ENCODE results near the gene AK9. TPM values are rescaled to one million over a fixed set of nuclear protein-coding genes. Genes with fewer than 3 reads are reported as not detected.

AK9 gene
- total and polyA plus RNA-seq, 4 donors, result 1.1 to 5.3 (median 3.8) TPM

- TF ChIP-seq ZBTB33 (IDR thresholded peaks at IDR 0.05) (no peak), YY1 (IDR thresholded peaks at IDR 0.05) (no peak), JUND (IDR thresholded peaks at IDR 0.05) (no peak), EGR1 (IDR thresholded peaks at IDR 0.05; ENCODE audit: low read depth in 2 of 2) (no peak)
Observed at GRCh38 chr6:109722011-109722410, 31.0 kb upstream of the AK9 start (continued).

- Histone ChIP-seq H3K27ac (ENCODE audit: low read depth in 1 of 2, low read length in 2 of 2) (no peak overlapping the region), H3K4me3 (ENCODE audit: low read depth in 1 of 3, low read length in 3 of 3) (no peak overlapping the region), H3K4me1 (ENCODE audit: control insufficient read depth in 4 of 4, insufficient read depth in 4 of 4, low read length in 3 of 4) (no peaks in the 10 kb centered on the region), H3K36me3 (ENCODE audit: control insufficient read depth in 4 of 4, insufficient read depth in 3 of 4, low read depth in 1 of 4, low read length in 3 of 4) (peaks cover 0 to 4% (median 3%) of the 10 kb centered on the region in 4 donors), H3K9ac (ENCODE audit: low read depth in 1 of 2, low read length in 2 of 2) (no peak overlapping the region), H3K27me3 (ENCODE audit: control insufficient read depth in 4 of 4, insufficient read depth in 4 of 4, low read length in 3 of 4) (no peaks in the 10 kb centered on the region), H3K9me3 (ENCODE audit: control insufficient read depth in 4 of 4, low read length in 3 of 4) (no peaks in the 10 kb centered on the region)
- WGBS, result 90% methylated on average over 3 of the region's 3 CpGs
- DNase-seq (ENCODE audit: low spot score), result no peak
- no peak for TF ChIP-seq REST (IDR thresholded peaks at IDR 0.05)
- TF ChIP-seq HNF4G (IDR thresholded peaks at IDR 0.05), result no peak
- TF ChIP-seq EGR1 (IDR thresholded peaks at IDR 0.05; ENCODE audit: low read depth in 2 of 2), result no peak
- no peak for TF ChIP-seq HNF4A (conservative IDR thresholded peaks at IDR 0.05)
- TF ChIP-seq RAD21 (IDR thresholded peaks at IDR 0.05), result no peak
- no peak for TF ChIP-seq FOXA1 (IDR thresholded peaks at IDR 0.05)
- TF ChIP-seq YY1 (IDR thresholded peaks at IDR 0.05), result no peak
- TF ChIP-seq TAF1 (conservative IDR thresholded peaks at IDR 0.05), result no peak
Observed at GRCh38 chr6:109720311-109720710, 29.3 kb upstream of the AK9 start.

GRCh38 chr6:109718991-109719390 lies 28.0 kb upstream of the AK9 start:
- H3K36me3 ChIP-seq (ENCODE audit: control insufficient read depth in 4 of 4, insufficient read depth in 3 of 4, low read depth in 1 of 4, low read length in 3 of 4), result peaks cover 0 to 3% (median 3%) of the 10 kb centered on the region in 4 donors
- DNase-seq (ENCODE audit: low spot score), result no peak

More at GRCh38 chr6:109718991-109719390, 28.0 kb upstream of the AK9 start:
- H3K9me3 ChIP-seq (ENCODE audit: control insufficient read depth in 4 of 4, low read length in 3 of 4), result no peaks in the 10 kb centered on the region
- no peak overlapping the region for H3K27ac ChIP-seq (ENCODE audit: low read depth in 1 of 2, low read length in 2 of 2)
- H3K4me3 ChIP-seq (ENCODE audit: low read depth in 1 of 3, low read length in 3 of 3), result no peak overlapping the region
- no peak for TF ChIP-seq CTCF (IDR thresholded peaks at IDR 0.05; ENCODE audit: low read depth, low read length, missing input control)
- TF ChIP-seq EGR1 (IDR thresholded peaks at IDR 0.05; ENCODE audit: low read depth in 2 of 2), result no peak
- TF ChIP-seq REST (IDR thresholded peaks at IDR 0.05), result no peak
- TF ChIP-seq RAD21 (IDR thresholded peaks at IDR 0.05), result no peak
- no peak for TF ChIP-seq HNF4A (conservative IDR thresholded peaks at IDR 0.05)
- no peak for TF ChIP-seq GABPA (IDR thresholded peaks at IDR 0.05 in 1 of 2, conservative IDR thresholded peaks at IDR 0.05 in 1 of 2)
- no peak for TF ChIP-seq TAF1 (conservative IDR thresholded peaks at IDR 0.05)
- no peak for TF ChIP-seq ZBTB33 (IDR thresholded peaks at IDR 0.05)
- no peak for TF ChIP-seq SP1 (IDR thresholded peaks at IDR 0.05)
- TF ChIP-seq HNF4G (IDR thresholded peaks at IDR 0.05), result no peak
- no peak for TF ChIP-seq RXRA (IDR thresholded peaks at IDR 0.05)
- TF ChIP-seq ATF3 (IDR thresholded peaks at IDR 0.05), result no peak
- no peak for TF ChIP-seq JUND (IDR thresholded peaks at IDR 0.05)
- no peak for TF ChIP-seq FOXA2 (IDR thresholded peaks at IDR 0.05)
- TF ChIP-seq NR2F2 (IDR thresholded peaks at IDR 0.05), result no peak
- H3K9ac ChIP-seq (ENCODE audit: low read depth in 1 of 2, low read length in 2 of 2), result no peak overlapping the region
- 96% methylated on average over 5 of the region's 5 CpGs for WGBS
- H3K27me3 ChIP-seq (ENCODE audit: control insufficient read depth in 4 of 4, insufficient read depth in 4 of 4, low read length in 3 of 4), result no peaks in the 10 kb centered on the region
- no peaks in the 10 kb centered on the region for H3K4me1 ChIP-seq (ENCODE audit: control insufficient read depth in 4 of 4, insufficient read depth in 4 of 4, low read length in 3 of 4)
